Measurements from ENCODE around the gene CACNA2D2.

DNA sequence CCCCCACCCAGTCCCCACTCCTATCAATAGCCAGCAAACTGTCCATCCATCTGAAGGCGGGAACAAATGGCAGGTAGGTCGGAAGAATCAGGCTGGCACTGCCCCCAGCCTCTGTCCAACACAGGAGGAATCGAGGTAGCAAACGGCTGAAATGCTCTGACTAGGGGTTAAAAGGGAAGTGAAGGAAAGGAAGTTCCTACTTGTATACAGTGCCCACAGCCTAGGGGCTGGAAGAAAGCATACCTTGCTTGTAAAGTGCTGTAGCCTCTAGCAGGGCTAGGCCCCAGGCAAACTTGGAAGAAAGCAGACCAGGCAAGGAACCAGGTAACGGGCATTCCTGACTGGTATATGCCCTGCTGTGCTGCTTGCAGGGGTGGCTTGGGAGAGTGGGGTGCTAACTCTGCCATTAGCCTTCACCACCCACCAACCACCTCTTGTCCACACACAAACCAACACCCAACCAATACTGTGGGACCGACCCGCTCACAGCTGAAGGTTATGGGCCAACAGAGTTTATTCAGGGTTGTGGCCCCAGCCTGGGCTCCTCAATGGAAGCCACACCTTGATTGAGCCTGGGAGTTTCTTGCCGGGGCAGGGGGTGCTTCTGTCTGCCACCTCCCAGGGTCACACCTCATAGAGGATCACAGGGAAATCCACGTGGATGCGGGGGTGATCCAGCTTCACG, 177.8 kb downstream of the CACNA2D2 start:
- TF ChIP-seq, protein P1, sequence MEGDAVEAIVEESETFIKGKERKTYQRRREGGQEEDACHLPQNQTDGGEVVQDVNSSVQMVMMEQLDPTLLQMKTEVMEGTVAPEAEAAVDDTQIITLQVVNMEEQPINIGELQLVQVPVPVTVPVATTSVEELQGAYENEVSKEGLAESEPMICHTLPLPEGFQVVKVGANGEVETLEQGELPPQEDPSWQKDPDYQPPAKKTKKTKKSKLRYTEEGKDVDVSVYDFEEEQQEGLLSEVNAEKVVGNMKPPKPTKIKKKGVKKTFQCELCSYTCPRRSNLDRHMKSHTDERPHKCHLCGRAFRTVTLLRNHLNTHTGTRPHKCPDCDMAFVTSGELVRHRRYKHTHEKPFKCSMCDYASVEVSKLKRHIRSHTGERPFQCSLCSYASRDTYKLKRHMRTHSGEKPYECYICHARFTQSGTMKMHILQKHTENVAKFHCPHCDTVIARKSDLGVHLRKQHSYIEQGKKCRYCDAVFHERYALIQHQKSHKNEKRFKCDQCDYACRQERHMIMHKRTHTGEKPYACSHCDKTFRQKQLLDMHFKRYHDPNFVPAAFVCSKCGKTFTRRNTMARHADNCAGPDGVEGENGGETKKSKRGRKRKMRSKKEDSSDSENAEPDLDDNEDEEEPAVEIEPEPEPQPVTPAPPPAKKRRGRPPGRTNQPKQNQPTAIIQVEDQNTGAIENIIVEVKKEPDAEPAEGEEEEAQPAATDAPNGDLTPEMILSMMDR (conservative IDR thresholded peaks at IDR 0.05 in 1 of 2, IDR thresholded peaks at IDR 0.05 in 1 of 2; ENCODE audit: extremely low read depth in 1 of 2, insufficient read depth in 1 of 2, low read depth in 1 of 2, low read length in 2 of 2), result no peak
- no peak for TF ChIP-seq EZH2 (IDR thresholded peaks at IDR 0.05; ENCODE audit: borderline replicate concordance, low read length)

All from mammary epithelial cell (primary cell).